SJSA1 (cell line): Measurements from ENCODE around the gene HPSE2. TPM values are rescaled to one million over a fixed set of nuclear protein-coding genes. Genes with fewer than 3 reads are reported as not detected.

ENCODE experiments used
- DNase-seq, 2 experiments: peaks; one replicate each; pipeline ENCODE4 v3.0.0-alpha.2; 2015 to 2020; ENCODE audit warnings: low spot score in 2 of 2, low read depth in 1 of 2
- H3K27ac ChIP-seq: fragments of 250-450 bp; sonication (Bioruptor Pico); 2 replicates; pipeline ENCODE4 v1.5.1; 2020; ENCODE audit warnings: mild to moderate bottlenecking, moderate library complexity
- H3K27me3 ChIP-seq: fragments of 250-450 bp; sonication (Bioruptor Pico); replicated peaks from 2 replicates; pipeline ENCODE4 v1.5.1; 2020; ENCODE audit warnings: mild to moderate bottlenecking, moderate library complexity
- H3K36me3 ChIP-seq: fragments of 250-450 bp; sonication (Bioruptor Pico); 2 replicates; pipeline ENCODE4 v1.5.1; 2020; ENCODE audit warnings: mild to moderate bottlenecking
- H3K4me1 ChIP-seq: fragments of 250-450 bp; sonication (Bioruptor Pico); replicated peaks from 2 replicates; pipeline ENCODE4 v1.6.1; 2021; ENCODE audit warnings: mild to moderate bottlenecking
- H3K4me3 ChIP-seq: fragments of 250-450 bp; sonication (Bioruptor Pico); 2 replicates; pipeline ENCODE4 v1.5.1; 2020; ENCODE audit warnings: mild to moderate bottlenecking
- H3K9me3 ChIP-seq: fragments of 250-450 bp; sonication (Bioruptor Pico); replicated peaks from 2 replicates; pipeline ENCODE4 v1.5.1; 2020; ENCODE audit warnings: mild to moderate bottlenecking
- total RNA-seq: library from RNA; depleted of rRNA; stranded (reverse); fragments of >200 nt; shearing (Covaris generic); gene quantifications from 2 replicates; pipeline ENCODE4 v1.2.3, GENCODE V29; 2014

HPSE2 gene
- total RNA-seq, 1 experiment from 2014 or later, result not detected

DNA sequence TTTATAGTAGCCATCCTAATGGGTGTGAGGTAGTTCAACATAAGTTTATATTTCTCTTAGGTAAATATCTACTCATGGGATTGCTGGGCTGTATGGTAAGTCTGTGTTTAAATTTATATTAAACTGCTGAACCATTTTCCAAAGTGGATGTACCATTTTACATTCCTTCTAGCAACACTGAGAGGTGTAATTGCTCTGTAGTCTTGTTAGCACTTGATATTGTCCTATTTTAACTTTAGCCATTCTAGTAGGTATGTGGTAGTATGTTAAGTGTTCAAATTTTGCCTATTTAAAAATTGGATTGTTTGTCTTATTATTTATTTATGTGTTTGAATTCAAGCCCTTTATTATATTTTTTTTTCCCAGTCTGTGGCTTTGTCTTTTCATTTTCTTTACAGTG is 786.4 kb downstream of the HPSE2 start:
- Histone ChIP-seq H3K4me1 (peaks cover 13% of the 10 kb centered on the region), H3K4me3 (no peak overlapping the region), H3K27ac (no peak overlapping the region), H3K9me3 (no peaks in the 10 kb centered on the region), H3K27me3 (0 out of 2 replicates have a peak, but pooled peaks cover 7% of the 10 kb centered on the region), H3K36me3 (peaks cover 15% of the 10 kb centered on the region)
- DNase-seq, result no peak

DNA sequence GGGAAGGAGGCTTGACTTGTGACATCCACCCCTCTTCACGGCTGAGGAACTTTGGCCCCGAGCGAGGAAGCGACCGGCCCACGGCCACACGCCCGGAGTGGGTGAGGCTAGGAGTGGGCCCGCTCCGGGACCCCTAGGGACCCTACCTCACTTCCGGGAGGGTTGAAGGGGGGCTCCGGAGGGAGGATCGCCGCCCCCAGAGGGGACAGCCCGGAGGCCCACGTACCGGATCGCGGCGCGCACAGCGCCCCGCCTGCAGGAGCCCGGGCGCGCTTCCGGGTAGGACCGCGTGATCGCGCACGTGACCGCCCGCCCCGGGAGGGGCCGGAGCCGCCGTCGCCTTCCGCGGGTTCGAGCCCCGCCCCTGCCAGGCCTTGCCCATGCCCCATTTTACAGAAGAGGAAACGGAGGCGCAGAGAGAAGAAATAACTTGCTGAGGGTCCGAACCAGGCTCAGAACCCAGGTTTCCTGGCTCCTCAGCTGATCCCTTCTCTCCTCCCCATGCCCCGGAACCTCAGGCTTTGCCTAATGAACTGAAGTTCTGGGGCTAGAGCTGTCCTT is 788.9 kb downstream of the HPSE2 start, which contains the start of gene HPS1:
Gene HPS1, minus strand, starts transcription at position 275 of the 561 bp plus-strand sequence. CDS start 3,695 bp downstream, outside the sequence.
- peak within 1 kb of the TSS; percentile 76 for H3K27ac ChIP-seq
- H3K9me3 ChIP-seq, result no peaks in the 10 kb centered on the region
- peak within 1 kb of the TSS; percentile 76 for H3K4me3 ChIP-seq
- peaks cover 13% of the 10 kb centered on the region for H3K4me1 ChIP-seq
- H3K36me3 ChIP-seq, result peaks cover 40% of the 10 kb centered on the region
- peak; percentile 76 to 81 for DNase-seq
- 0 out of 2 replicates have a peak, but pooled peaks cover 3% of the 10 kb centered on the region for H3K27me3 ChIP-seq

- H3K4me3 ChIP-seq, result peak overlapping the region; percentile 76
- H3K36me3 ChIP-seq, result peaks cover 40% of the 10 kb centered on the region
- H3K27ac ChIP-seq, result peak overlapping the region; percentile 76
- H3K27me3 ChIP-seq, result 0 out of 2 replicates have a peak, but pooled peaks cover 3% of the 10 kb centered on the region
- no peaks in the 10 kb centered on the region for H3K9me3 ChIP-seq
- peaks cover 13% of the 10 kb centered on the region for H3K4me1 ChIP-seq
- peak; percentile 46 to 51 for DNase-seq
Observed at GRCh38 chr10:98446151-98446660, 789.4 kb downstream of the HPSE2 start.

- peak in 1 of 2 experiments; percentile 31 for DNase-seq
- H3K36me3 ChIP-seq, result peaks cover 42% of the 10 kb centered on the region
- H3K27me3 ChIP-seq, result 0 out of 2 replicates have a peak, but pooled peaks cover 3% of the 10 kb centered on the region
- peaks cover 13% of the 10 kb centered on the region for H3K4me1 ChIP-seq
- no peak overlapping the region for H3K27ac ChIP-seq
- no peak overlapping the region; the same call in 1 of the 2 replicates for H3K4me3 ChIP-seq
- no peaks in the 10 kb centered on the region for H3K9me3 ChIP-seq
Observed at GRCh38 chr10:98445200-98445812, 790.3 kb downstream of the HPSE2 start.

- H3K4me3 ChIP-seq, result no peak overlapping the region
- peak in 1 of 2 experiments; percentile 29 for DNase-seq
- H3K27ac ChIP-seq, result no peak overlapping the region
- H3K4me1 ChIP-seq, result peaks cover 13% of the 10 kb centered on the region
- H3K27me3 ChIP-seq, result 0 out of 2 replicates have a peak, but pooled peaks cover 3% of the 10 kb centered on the region
- H3K36me3 ChIP-seq, result peaks cover 51% of the 10 kb centered on the region
- H3K9me3 ChIP-seq, result no peaks in the 10 kb centered on the region
Observed at GRCh38 chr10:98444314-98445006, 791.2 kb downstream of the HPSE2 start.

DNA sequence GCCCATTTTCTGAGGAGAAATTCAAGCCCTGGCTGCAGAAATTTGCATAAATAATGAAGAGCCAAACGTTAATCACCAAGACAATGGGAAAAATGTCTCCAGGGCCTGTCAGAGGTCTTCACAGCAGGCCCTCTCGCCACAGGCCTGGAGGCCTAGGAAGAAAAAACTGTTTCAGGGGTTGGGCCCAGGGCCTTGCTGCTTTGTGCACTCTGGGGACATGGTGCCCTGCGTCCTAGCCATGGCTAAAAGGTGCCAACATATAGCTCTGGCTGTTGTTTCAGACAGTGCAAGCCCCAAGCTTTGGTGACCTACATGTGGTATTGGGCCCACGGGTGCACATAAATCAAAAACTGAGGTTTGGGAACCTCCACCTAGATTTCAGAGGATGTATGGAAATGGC is 796.9 kb downstream of the HPSE2 start:
- no peaks in the 10 kb centered on the region for H3K9me3 ChIP-seq
- H3K27me3 ChIP-seq, result no peaks in the 10 kb centered on the region
- DNase-seq, result peak in 1 of 2 experiments; percentile 10
- no peaks in the 10 kb centered on the region for H3K4me1 ChIP-seq
- H3K4me3 ChIP-seq, result no peak overlapping the region
- H3K36me3 ChIP-seq, result peaks cover 65% of the 10 kb centered on the region
- H3K27ac ChIP-seq, result no peak overlapping the region

DNA sequence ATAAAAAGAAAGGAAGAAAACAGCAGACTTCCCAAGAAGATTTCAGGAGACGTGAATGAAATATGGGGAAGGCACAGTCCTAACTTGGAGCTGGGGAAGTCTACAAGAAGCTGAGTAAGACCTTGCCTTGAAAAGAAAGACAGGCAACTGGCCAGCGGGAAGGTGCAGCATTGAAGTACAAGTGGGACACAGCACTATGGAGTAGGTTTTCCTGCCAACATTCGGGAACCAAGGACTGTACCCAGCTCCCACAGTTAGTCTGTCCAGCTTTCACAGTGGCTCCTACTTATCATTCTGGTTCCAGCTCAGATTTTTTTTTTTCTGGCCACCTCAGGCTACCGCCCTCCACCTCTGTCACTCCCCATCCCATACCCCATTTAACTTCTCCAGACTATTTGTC is 798.9 kb downstream of the HPSE2 start:
- Histone ChIP-seq H3K36me3 (peaks cover 52% of the 10 kb centered on the region), H3K27me3 (no peaks in the 10 kb centered on the region), H3K9me3 (no peaks in the 10 kb centered on the region), H3K27ac (no peak overlapping the region), H3K4me3 (no peak overlapping the region), H3K4me1 (no peaks in the 10 kb centered on the region)
- DNase-seq, result no peak

GRCh38 chr10:98435178-98435577 is 800.5 kb downstream of the HPSE2 start:
- H3K27me3 ChIP-seq, result no peaks in the 10 kb centered on the region
- no peak for DNase-seq
- H3K27ac ChIP-seq, result no peak overlapping the region
- H3K36me3 ChIP-seq, result peaks cover 62% of the 10 kb centered on the region
- H3K4me1 ChIP-seq, result no peaks in the 10 kb centered on the region
- no peaks in the 10 kb centered on the region for H3K9me3 ChIP-seq
- no peak overlapping the region for H3K4me3 ChIP-seq

- DNase-seq, result no peak
- Histone ChIP-seq H3K9me3 (no peaks in the 10 kb centered on the region), H3K4me3 (no peak overlapping the region), H3K4me1 (no peaks in the 10 kb centered on the region), H3K36me3 (peaks cover 64% of the 10 kb centered on the region), H3K27me3 (no peaks in the 10 kb centered on the region), H3K27ac (no peak overlapping the region)
Observed at GRCh38 chr10:98433881-98434732, 801.5 kb downstream of the HPSE2 start.

- H3K27me3 ChIP-seq, result no peaks in the 10 kb centered on the region
- DNase-seq, result no peak
- no peaks in the 10 kb centered on the region for H3K9me3 ChIP-seq
- no peaks in the 10 kb centered on the region for H3K4me1 ChIP-seq
- H3K27ac ChIP-seq, result no peak overlapping the region
- H3K4me3 ChIP-seq, result no peak overlapping the region
- peaks cover 61% of the 10 kb centered on the region for H3K36me3 ChIP-seq
Observed at GRCh38 chr10:98433371-98433770, 802.3 kb downstream of the HPSE2 start.

- no peaks in the 10 kb centered on the region for H3K9me3 ChIP-seq
- no peaks in the 10 kb centered on the region for H3K27me3 ChIP-seq
- H3K4me1 ChIP-seq, result no peaks in the 10 kb centered on the region
- no peak overlapping the region for H3K27ac ChIP-seq
- H3K36me3 ChIP-seq, result peaks cover 63% of the 10 kb centered on the region
- DNase-seq, result no peak
- no peak overlapping the region for H3K4me3 ChIP-seq
Observed at GRCh38 chr10:98432330-98432729, 803.3 kb downstream of the HPSE2 start.

DNA sequence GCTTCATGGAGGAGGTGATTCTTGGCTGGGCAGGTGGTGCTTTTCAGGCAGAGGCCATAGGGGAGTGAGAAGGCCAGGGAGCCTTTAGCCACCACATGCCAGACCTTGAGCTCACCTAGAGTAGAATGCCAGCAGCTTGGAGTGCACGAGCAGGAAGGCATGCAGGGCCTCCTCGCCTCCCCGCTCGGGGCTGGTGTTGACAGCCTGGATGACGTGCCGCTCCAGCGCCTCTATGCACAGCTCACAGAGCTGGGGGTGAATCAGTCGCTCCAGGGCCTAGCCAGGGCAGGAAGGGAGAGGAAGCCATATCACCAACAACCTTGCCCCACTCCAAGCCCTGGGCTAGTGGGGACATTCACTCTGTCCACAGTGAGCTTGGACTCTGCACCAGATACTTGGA is 804.6 kb downstream of the HPSE2 start:
- Histone ChIP-seq H3K9me3 (no peaks in the 10 kb centered on the region), H3K27ac (no peak overlapping the region), H3K27me3 (no peaks in the 10 kb centered on the region), H3K4me3 (no peak overlapping the region), H3K36me3 (peaks cover 65% of the 10 kb centered on the region), H3K4me1 (no peaks in the 10 kb centered on the region)
- no peak for DNase-seq

GRCh38 chr10:98430427-98430826 is 805.2 kb downstream of the HPSE2 start:
- H3K36me3 ChIP-seq, result peaks cover 59% of the 10 kb centered on the region

More at GRCh38 chr10:98430427-98430826, 805.2 kb downstream of the HPSE2 start:
- no peak for DNase-seq
- no peak overlapping the region for H3K27ac ChIP-seq
- H3K4me1 ChIP-seq, result no peaks in the 10 kb centered on the region
- H3K9me3 ChIP-seq, result no peaks in the 10 kb centered on the region
- no peak overlapping the region for H3K4me3 ChIP-seq
- no peaks in the 10 kb centered on the region for H3K27me3 ChIP-seq
